Right lobe of liver (tissue), 6 donors: ENCODE results near the gene MYADML2. TPM values are rescaled to one million over a fixed set of nuclear protein-coding genes. Genes with fewer than 3 reads are reported as not detected.
A peak's percentile ranks its signal among the peaks of the same experiment; 100 is the strongest.

Experiments
- ATAC-seq, 4 donors: fragments of 200-7000 bp; cut with Tn5 transposase; one replicate each; pipeline ENCODE4 v1.9.1; 2020; ENCODE audit warnings: mild to moderate bottlenecking in 4 of 4, moderate library complexity in 4 of 4
- DNase-seq, 3 donors: peaks; one replicate each; pipeline ENCODE4 v3.0.0-alpha.2; 2020
- H3K27ac ChIP-seq, 3 donors: fragments of 200-600 bp; one replicate each; pipeline ENCODE4 v1.8.0; 2022
- H3K27me3 ChIP-seq, 2 donors: fragments of 200-600 bp; one replicate each; pipeline ENCODE4 v1.8.0; 2022
- H3K36me3 ChIP-seq, 4 donors: fragments of 200-600 bp; sonication (generic) in 1 of 4; one replicate each; pipeline versions ENCODE4 v1.5.1 to v1.8.0; 2017 to 2022; ENCODE audit warnings: control low read depth in 1 of 4
- H3K4me1 ChIP-seq, 4 donors: fragments of 200-600 bp; sonication (generic) in 1 of 4; one replicate each; pipeline versions ENCODE4 v1.5.1 to v1.8.0; 2017 to 2022; ENCODE audit warnings: control low read depth in 1 of 4
- H3K4me3 ChIP-seq, 3 donors: fragments of 200-600 bp; one replicate each; pipeline ENCODE4 v1.8.0; 2022
- H3K9me3 ChIP-seq, 4 donors: fragments of 200-600 bp; sonication (generic) in 1 of 4; one replicate each; pipeline versions ENCODE4 v1.5.1 to v1.8.0; 2017 to 2022; ENCODE audit warnings: control low read depth in 1 of 4
- CTCF ChIP-seq, 4 donors: fragments of 200-600 bp in 3 of 4; fragments of 450-650 bp in 1 of 4; IDR thresholded peaks; one replicate each; pipeline versions ENCODE4 v1.5.1 to v1.8.0; 2016 to 2022; ENCODE audit warnings: antibody characterized with exemption in 4 of 4, mild to moderate bottlenecking in 2 of 4
- POLR2A ChIP-seq: fragments of 450-650 bp; IDR thresholded peaks from one replicate; pipeline ENCODE4 v1.6.1; 2017; ENCODE audit warnings: antibody characterized with exemption, mild to moderate bottlenecking
- WGBS: methylation state at CpG from one replicate; pipeline ENCODE4 v1.1.6; 2018; ENCODE audit warnings: low coverage, low lambda C conversion rate; ENCODE audit not compliant: insufficient coverage; ENCODE audit errors: missing lambda C conversion rate; 5-methylcytosine and 5-hydroxymethylcytosine counted together
- intact Hi-C, 2 donors: fragments of 100-400 bp; cut with DNase I; formaldehyde crosslinking; loops; one replicate each; pipeline versions ENCODE4 v1.11.2 to v1.14.1; 2022
- total RNA-seq, 6 experiments: library from RNA; depleted of rRNA in 2 of 6; stranded (reverse); fragments of >200 nt in 2 of 6; fragmentation: NEBNext Ultra II Directional in 3 of 6; extraction: Animal tissue kit (Norgen Biotek cat#: 25700) in 3 of 6; gene quantifications; one replicate each; pipeline versions ENCODE4 v1.1.0 to v1.2.4, GENCODE V29; 2016 to 2023
- donor health status: DM: no; HTN: yes; CAD: no.
- donor health status: DM: no; HTN: no; CAD: no.
- donor health status: DM: no; HTN: no; CAD: no.
- donor health status: DM: no; HTN: yes; CAD: no.
- donor health status: DM: no; HTN: yes; CAD: no.

The MYADML2 gene
- total RNA-seq, 6 experiments from 2014 or later, result not detected

- Histone ChIP-seq H3K9me3 (no peaks in the 10 kb centered on the region), H3K4me3 (peak overlapping the region; percentile 43 to 70 (median 64)), H3K27ac (peak overlapping the region in 2 of 3 donors; percentile 10 to 37), H3K27me3 (no peaks in the 10 kb centered on the region), H3K4me1 (peaks cover 0 to 14% (median 0%) of the 10 kb centered on the region in 4 donors), H3K36me3 (no peaks in the 10 kb centered on the region)
- 0% methylated on average over 3 of the region's 112 CpGs for WGBS
- peak; percentile 63 to 100 (median 86) for TF ChIP-seq CTCF (IDR thresholded peaks at IDR 0.05)
- no peak for TF ChIP-seq POLR2A
- DNase-seq (peak; percentile 83 to 85 (median 84)), ATAC-seq (peak; percentile 76 to 92 (median 85))
- intact Hi-C loops, result loop anchor here (5.0 kb wide), 1 partner anchor 58 kb away; no protein-coding TSS in a partner anchor
These were observed 12.5 kb upstream of the MYADML2 start for GRCh38 chr17:81959362-81960129.

DNA sequence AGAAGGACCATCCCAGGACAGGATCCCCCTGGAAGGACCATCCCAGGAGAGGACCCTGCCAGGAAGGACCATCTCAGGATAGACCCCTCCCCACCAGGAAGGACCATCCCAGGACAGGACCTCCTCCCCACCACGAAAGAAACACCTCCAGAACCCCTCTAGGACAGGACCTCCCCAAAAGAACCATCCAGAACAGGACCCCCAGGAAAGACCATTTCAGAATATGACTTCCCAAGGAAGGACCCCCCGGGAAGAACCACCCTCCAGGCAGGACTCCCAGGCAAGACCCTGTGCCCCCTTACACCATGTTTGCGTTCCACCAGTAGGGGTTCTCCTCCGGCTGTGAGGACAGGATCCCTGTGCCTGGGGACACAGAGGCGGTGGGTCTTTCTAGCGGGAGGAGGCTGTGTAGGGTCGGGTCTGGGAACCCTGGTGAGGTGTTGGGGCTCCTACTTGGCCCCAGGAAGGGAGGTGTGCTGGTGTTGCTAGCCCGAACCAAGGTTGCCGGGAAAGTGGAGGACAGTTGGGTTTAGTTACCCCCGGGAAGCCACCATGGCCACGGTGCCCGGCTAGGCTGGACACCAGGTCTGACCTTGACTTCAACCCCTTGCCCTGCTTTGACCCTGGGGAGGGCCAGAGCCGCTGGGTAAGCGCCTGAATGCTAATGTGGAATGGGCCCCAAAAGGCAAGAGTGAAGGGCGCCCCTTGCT lies 11.8 kb upstream of the MYADML2 start:
- peak overlapping the region in 2 of 3 donors; percentile 64 to 70 for H3K4me3 ChIP-seq
- no peak for TF ChIP-seq CTCF (IDR thresholded peaks at IDR 0.05)
- peaks cover 0 to 14% (median 0%) of the 10 kb centered on the region in 4 donors for H3K4me1 ChIP-seq
- ATAC-seq, result peak in 2 of 4 donors; percentile 2 to 7
- no peaks in the 10 kb centered on the region for H3K36me3 ChIP-seq
- no peaks in the 10 kb centered on the region for H3K27me3 ChIP-seq
- 42% methylated on average over 4 of the region's 15 CpGs for WGBS
- no peak overlapping the region for H3K27ac ChIP-seq
- intact Hi-C loops, result loop anchor here in 1 of 2 donors (5.0 kb wide), 1 partner anchor 59 kb away; no protein-coding TSS in a partner anchor
- H3K9me3 ChIP-seq, result no peaks in the 10 kb centered on the region
- DNase-seq, result no peak

GRCh38 chr17:81957691-81958432 lies 10.8 kb upstream of the MYADML2 start:
- Histone ChIP-seq H3K36me3 (no peaks in the 10 kb centered on the region), H3K4me3 (no peak overlapping the region), H3K9me3 (no peaks in the 10 kb centered on the region), H3K27ac (no peak overlapping the region), H3K27me3 (no peaks in the 10 kb centered on the region), H3K4me1 (peaks cover 0 to 14% (median 0%) of the 10 kb centered on the region in 4 donors)
- TF ChIP-seq CTCF (IDR thresholded peaks at IDR 0.05) (no peak), POLR2A (no peak)
- DNase-seq (no peak), ATAC-seq (no peak)
- intact Hi-C loops, result loop anchor here in 1 of 2 donors (5.0 kb wide), 1 partner anchor 59 kb away; no protein-coding TSS in a partner anchor
- WGBS, result 84% methylated on average over 14 of the region's 19 CpGs
